CD4-positive, alpha-beta memory T cell (primary cell): ENCODE measurements around the gene CCDC169. TPM values are rescaled to one million over a fixed set of nuclear protein-coding genes. Genes with fewer than 3 reads are reported as not detected.

ENCODE experiments used
- CTCF ChIA-PET: fragments of 350-600 bp; sonication (Branson Sonifier 250); formaldehyde crosslinking; loops from one replicate; lab custom pipeline; 2021; ENCODE audit warnings: inconsistent platforms; ENCODE audit not compliant: partially characterized antibody; lab: Charles Lee
- POLR2A ChIA-PET: fragments of 350-600 bp; sonication (Branson Sonifier 250); formaldehyde crosslinking; loops from one replicate; lab custom pipeline; 2021; ENCODE audit not compliant: partially characterized antibody; lab: Charles Lee
- DNase-seq, 5 donors: peaks; one replicate each; pipeline versions ENCODE4 v3.0.0 to v3.0.0-alpha.2; 2020 to 2022; ENCODE audit warnings: mixed read lengths in 1 of 5
- H3K27ac ChIP-seq: one replicate; pipeline ENCODE4 v1.7.0; 2013; ENCODE audit warnings: low read depth, low read length
- H3K27me3 ChIP-seq: 2 replicates; pipeline ENCODE4 v1.7.0; 2013; ENCODE audit warnings: mild to moderate bottlenecking, low read length, moderate library complexity; ENCODE audit not compliant: insufficient read depth
- H3K36me3 ChIP-seq: 2 replicates; pipeline ENCODE4 v1.7.0; 2013; ENCODE audit warnings: mild to moderate bottlenecking, low read length, moderate library complexity; ENCODE audit not compliant: insufficient read depth
- H3K4me1 ChIP-seq: 2 replicates; pipeline ENCODE4 v1.7.0; 2013; ENCODE audit warnings: mild to moderate bottlenecking, low read length, moderate library complexity; ENCODE audit not compliant: insufficient read depth
- H3K4me3 ChIP-seq, 2 donors: one replicate each; pipeline ENCODE4 v1.7.0; 2013; ENCODE audit warnings: low read length in 2 of 2, mild to moderate bottlenecking in 1 of 2
- H3K9me3 ChIP-seq, 2 donors: one replicate each; pipeline ENCODE4 v1.7.0; 2013; ENCODE audit warnings: low read length in 2 of 2, control low read depth in 1 of 2; ENCODE audit not compliant: control insufficient read depth in 1 of 2
- H3K27ac Mint-ChIP-seq, 7 donors: one replicate each; pipeline ENCODE4 v1.8.0; 2020 to 2021; ENCODE audit warnings: mixed read lengths in 7 of 7, mild to moderate bottlenecking in 6 of 7, inconsistent platforms in 3 of 7, moderate library complexity in 3 of 7
- H3K27me3 Mint-ChIP-seq, 2 donors: one replicate each; pipeline ENCODE4 v1.8.0; 2020 to 2021; ENCODE audit warnings: mixed read lengths in 2 of 2
- H3K36me3 Mint-ChIP-seq, 2 donors: one replicate each; pipeline ENCODE4 v1.8.0; 2020 to 2021; ENCODE audit warnings: mixed read lengths in 2 of 2, inconsistent platforms in 1 of 2, mild to moderate bottlenecking in 1 of 2
- H3K4me1 Mint-ChIP-seq, 4 donors: one replicate each; pipeline ENCODE4 v1.8.0; 2020 to 2021; ENCODE audit warnings: mixed read lengths in 4 of 4, mild to moderate bottlenecking in 1 of 4
- H3K4me3 Mint-ChIP-seq, 8 donors: one replicate each; pipeline ENCODE4 v1.8.0; 2020 to 2021; ENCODE audit warnings: mixed read lengths in 8 of 8, mild to moderate bottlenecking in 7 of 8, moderate library complexity in 6 of 8, inconsistent platforms in 3 of 8
- H3K9me3 Mint-ChIP-seq, 8 donors: one replicate each; pipeline ENCODE4 v1.8.0; 2020 to 2021; ENCODE audit warnings: mixed read lengths in 8 of 8, mild to moderate bottlenecking in 5 of 8, inconsistent platforms in 3 of 8, moderate library complexity in 1 of 8
- intact Hi-C: fragments of 100-400 bp; cut with micrococcal nuclease; formaldehyde crosslinking; loops from one replicate; pipeline ENCODE4 v1.15.1; 2023
- polyA plus RNA-seq, 2 donors: library from polyadenylated mRNA; unstranded; fragments of 300-500 nt; fragmentation: Illumina TruSeq; gene quantifications; one replicate each; pipeline ENCODE4 v1.2.3, GENCODE V29; 2021
- total RNA-seq, 2 experiments: library from RNA; stranded (reverse); gene quantifications; one replicate each; pipeline ENCODE4 v1.2.3, GENCODE V29; 2021

The CCDC169 gene
- total and polyA plus RNA-seq, 4 experiments from 2014 or later: not detected

DNA sequence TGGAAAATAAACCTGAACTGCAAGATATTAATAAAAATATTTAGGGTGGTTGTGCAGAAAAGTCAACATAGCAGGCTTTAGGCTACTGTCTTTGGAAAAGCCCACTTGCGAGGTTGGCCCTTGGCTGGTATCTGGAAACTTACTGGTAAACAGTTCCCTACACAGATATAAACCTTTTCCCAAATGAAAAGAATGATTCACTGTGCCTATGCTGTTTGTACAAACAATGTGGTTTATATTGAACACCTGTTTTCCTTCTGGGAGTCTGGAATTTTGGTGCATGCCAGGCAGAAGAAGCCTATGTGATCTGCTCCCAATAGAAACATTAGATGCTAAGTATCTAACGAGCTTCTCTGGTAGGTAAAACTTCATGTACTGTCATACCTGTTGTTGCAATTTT lies 53.5 kb downstream of the CCDC169 start:
- ChIA-PET POLR2A (no interaction called here), CTCF (no interaction called here)
- H3K27me3 ChIP-seq: no peaks in the 10 kb centered on the region
- H3K27me3 Mint-ChIP-seq: peaks cover 2% of the 10 kb centered on the region in 2 donors
- H3K9me3 Mint-ChIP-seq: peaks cover 0 to 2% (median 0%) of the 10 kb centered on the region in 8 donors
- no peaks in the 10 kb centered on the region for H3K4me1 Mint-ChIP-seq
- no peaks in the 10 kb centered on the region for H3K36me3 ChIP-seq
- H3K4me3 Mint-ChIP-seq: no peak overlapping the region
- H3K9me3 ChIP-seq: no peaks in the 10 kb centered on the region
- no peak overlapping the region for H3K27ac Mint-ChIP-seq
- H3K4me1 ChIP-seq: no peaks in the 10 kb centered on the region
- DNase-seq: no peak
- intact Hi-C loops: no loop called here
- H3K36me3 Mint-ChIP-seq: no peaks in the 10 kb centered on the region
- H3K27ac ChIP-seq: no peak overlapping the region
- no peak overlapping the region for H3K4me3 ChIP-seq

DNA sequence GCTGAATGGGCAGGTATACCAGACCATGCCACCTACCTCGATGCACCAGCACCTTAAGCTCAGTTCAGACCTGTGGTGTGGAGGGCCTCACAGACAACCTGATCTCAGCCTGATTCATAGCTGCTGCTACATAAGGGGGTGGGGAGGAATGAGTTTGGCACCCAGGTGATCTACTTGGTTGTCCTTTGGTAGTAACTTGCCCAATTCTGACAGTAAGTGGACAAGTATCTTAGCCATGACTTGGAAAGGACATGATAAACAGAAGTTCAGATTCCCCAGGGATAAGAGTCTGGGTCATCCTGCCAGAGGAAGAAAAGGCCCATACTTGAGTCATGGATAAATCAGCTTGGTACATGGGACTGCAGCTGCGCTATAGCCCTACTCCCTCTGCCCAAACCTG lies 54.9 kb downstream of the CCDC169 start:
- Histone ChIP-seq H3K27ac (no peak overlapping the region), H3K9me3 (no peaks in the 10 kb centered on the region), H3K36me3 (no peaks in the 10 kb centered on the region), H3K27me3 (no peaks in the 10 kb centered on the region), H3K4me3 (no peak overlapping the region), H3K4me1 (no peaks in the 10 kb centered on the region)
- intact Hi-C loops: no loop called here
- Mint-ChIP-seq H3K4me3 (no peak overlapping the region), H3K9me3 (peaks cover 0 to 2% (median 0%) of the 10 kb centered on the region in 8 donors), H3K4me1 (no peaks in the 10 kb centered on the region), H3K27ac (no peak overlapping the region), H3K27me3 (peaks cover 1 to 2% of the 10 kb centered on the region in 2 donors), H3K36me3 (no peaks in the 10 kb centered on the region)
- DNase-seq: no peak
- ChIA-PET CTCF (no interaction called here), POLR2A (no interaction called here)

DNA sequence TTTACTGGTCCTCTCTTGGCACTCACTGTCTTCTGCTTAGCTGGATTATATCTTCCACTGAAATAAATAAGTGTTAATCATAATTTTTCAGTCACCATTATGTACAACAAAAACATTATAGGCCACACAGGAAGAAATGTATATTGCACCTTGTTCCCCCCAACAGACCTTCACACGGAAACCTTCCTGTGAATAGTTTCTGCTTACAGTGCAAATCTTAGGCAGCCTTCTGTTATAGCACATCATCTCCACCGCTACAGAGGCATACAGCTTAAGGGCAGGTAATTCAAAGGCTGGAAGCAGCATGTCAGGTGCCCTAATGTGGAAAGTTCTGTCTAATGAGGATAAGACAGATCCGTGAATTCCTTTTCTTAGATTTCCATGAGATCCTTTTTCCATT lies 66.4 kb downstream of the CCDC169 start:
- Mint-ChIP-seq H3K27me3 (peaks cover 0 to 1% of the 10 kb centered on the region in 2 donors), H3K9me3 (peaks cover 0 to 15% (median 6%) of the 10 kb centered on the region in 8 donors), H3K27ac (no peak overlapping the region), H3K4me3 (no peak overlapping the region), H3K4me1 (no peaks in the 10 kb centered on the region), H3K36me3 (no peaks in the 10 kb centered on the region)
- POLR2A ChIA-PET: no interaction called here
- H3K27ac ChIP-seq: no peak overlapping the region
- no peak overlapping the region for H3K4me3 ChIP-seq
- H3K36me3 ChIP-seq: no peaks in the 10 kb centered on the region
- no peaks in the 10 kb centered on the region for H3K27me3 ChIP-seq
- no peaks in the 10 kb centered on the region for H3K9me3 ChIP-seq
- intact Hi-C loops: no loop called here
- CTCF ChIA-PET: no interaction called here
- no peaks in the 10 kb centered on the region for H3K4me1 ChIP-seq
- DNase-seq: no peak

DNA sequence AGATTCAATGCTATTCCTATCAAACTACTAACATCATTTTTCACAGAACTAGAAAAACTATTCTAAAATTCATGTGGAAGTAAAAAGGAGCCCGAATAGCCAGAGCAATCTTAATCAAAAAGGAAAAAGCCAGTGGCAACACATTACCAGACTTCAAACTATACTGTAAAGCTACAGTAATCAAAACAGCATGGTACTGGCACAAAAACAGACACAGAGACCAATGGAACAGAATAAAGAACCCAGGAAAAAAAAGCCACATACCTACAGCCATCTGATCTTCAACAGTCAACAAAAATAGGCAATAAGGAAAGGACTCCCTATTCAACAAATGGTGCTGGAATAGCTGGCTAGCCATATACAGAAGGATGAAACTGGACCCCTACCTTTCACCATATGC lies 72.9 kb downstream of the CCDC169 start:
- CTCF ChIA-PET: no interaction called here
- Histone ChIP-seq H3K27me3 (no peaks in the 10 kb centered on the region), H3K4me3 (no peak overlapping the region), H3K4me1 (no peaks in the 10 kb centered on the region), H3K36me3 (no peaks in the 10 kb centered on the region), H3K27ac (no peak overlapping the region), H3K9me3 (no peaks in the 10 kb centered on the region)
- H3K27me3 Mint-ChIP-seq: peaks cover 0 to 2% of the 10 kb centered on the region in 2 donors
- intact Hi-C loops: no loop called here
- no peaks in the 10 kb centered on the region for H3K36me3 Mint-ChIP-seq
- no peak overlapping the region for H3K4me3 Mint-ChIP-seq
- no peak overlapping the region for H3K27ac Mint-ChIP-seq
- DNase-seq: no peak
- no peaks in the 10 kb centered on the region for H3K4me1 Mint-ChIP-seq
- POLR2A ChIA-PET: no interaction called here
- peaks cover 0 to 13% (median 10%) of the 10 kb centered on the region in 8 donors for H3K9me3 Mint-ChIP-seq

DNA sequence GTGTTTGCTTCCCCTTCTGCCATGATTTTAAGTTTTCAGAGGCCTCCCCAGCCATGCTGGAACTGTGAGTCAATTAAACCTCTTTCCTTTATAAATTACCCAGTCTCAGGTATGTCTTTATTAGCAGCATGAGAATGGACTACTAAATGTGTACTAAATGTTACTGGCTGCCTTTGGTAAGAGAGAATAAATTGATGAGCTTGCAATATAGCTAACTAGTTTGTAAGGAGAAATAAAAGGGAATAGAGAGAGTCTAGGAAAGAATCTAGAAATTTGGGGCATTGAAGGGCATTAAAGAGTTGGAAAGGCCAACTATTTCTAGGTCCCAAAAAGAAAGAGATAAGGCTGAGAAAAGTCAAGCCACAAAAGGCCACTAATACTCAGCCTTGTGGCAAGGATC lies 77.7 kb downstream of the CCDC169 start:
- Mint-ChIP-seq H3K4me3 (no peak overlapping the region), H3K9me3 (peaks cover 3 to 14% (median 10%) of the 10 kb centered on the region in 8 donors), H3K27me3 (no peaks in the 10 kb centered on the region), H3K36me3 (no peaks in the 10 kb centered on the region), H3K4me1 (no peaks in the 10 kb centered on the region), H3K27ac (no peak overlapping the region)
- CTCF ChIA-PET: no interaction called here
- H3K27ac ChIP-seq: no peak overlapping the region
- no peak for DNase-seq
- no peak overlapping the region for H3K4me3 ChIP-seq
- no peaks in the 10 kb centered on the region for H3K27me3 ChIP-seq
- intact Hi-C loops: no loop called here
- no peaks in the 10 kb centered on the region for H3K9me3 ChIP-seq
- H3K4me1 ChIP-seq: no peaks in the 10 kb centered on the region
- POLR2A ChIA-PET: no interaction called here
- H3K36me3 ChIP-seq: no peaks in the 10 kb centered on the region

DNA sequence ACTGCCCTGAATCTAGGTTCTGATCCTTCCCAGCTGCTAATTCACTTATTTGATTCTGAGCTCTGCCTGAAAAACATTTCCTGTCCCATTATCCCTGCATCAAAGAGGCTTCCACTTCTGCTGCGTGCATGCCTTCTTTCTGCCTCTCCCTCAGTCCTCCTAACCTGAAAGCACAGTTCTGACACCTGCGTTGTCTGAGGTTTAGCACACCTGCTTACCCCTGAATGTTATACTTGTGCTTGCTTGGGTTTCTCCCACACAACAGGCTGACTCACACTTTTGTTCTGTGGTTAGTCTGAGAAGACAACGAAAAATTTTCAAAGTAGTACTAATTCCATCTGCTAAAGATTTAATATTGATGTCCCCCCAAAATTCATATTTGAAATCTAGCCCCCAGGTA lies 80.2 kb downstream of the CCDC169 start:
- intact Hi-C loops: no loop called here
- Mint-ChIP-seq H3K36me3 (no peaks in the 10 kb centered on the region), H3K27me3 (no peaks in the 10 kb centered on the region), H3K27ac (no peak overlapping the region), H3K4me3 (no peak overlapping the region), H3K9me3 (peaks cover 0 to 6% (median 4%) of the 10 kb centered on the region in 8 donors), H3K4me1 (no peaks in the 10 kb centered on the region)
- H3K9me3 ChIP-seq: no peaks in the 10 kb centered on the region
- ChIA-PET CTCF (no interaction called here), POLR2A (no interaction called here)
- H3K4me3 ChIP-seq: no peak overlapping the region
- H3K27me3 ChIP-seq: no peaks in the 10 kb centered on the region
- no peaks in the 10 kb centered on the region for H3K4me1 ChIP-seq
- DNase-seq: no peak
- H3K27ac ChIP-seq: no peak overlapping the region
- H3K36me3 ChIP-seq: no peaks in the 10 kb centered on the region

DNA sequence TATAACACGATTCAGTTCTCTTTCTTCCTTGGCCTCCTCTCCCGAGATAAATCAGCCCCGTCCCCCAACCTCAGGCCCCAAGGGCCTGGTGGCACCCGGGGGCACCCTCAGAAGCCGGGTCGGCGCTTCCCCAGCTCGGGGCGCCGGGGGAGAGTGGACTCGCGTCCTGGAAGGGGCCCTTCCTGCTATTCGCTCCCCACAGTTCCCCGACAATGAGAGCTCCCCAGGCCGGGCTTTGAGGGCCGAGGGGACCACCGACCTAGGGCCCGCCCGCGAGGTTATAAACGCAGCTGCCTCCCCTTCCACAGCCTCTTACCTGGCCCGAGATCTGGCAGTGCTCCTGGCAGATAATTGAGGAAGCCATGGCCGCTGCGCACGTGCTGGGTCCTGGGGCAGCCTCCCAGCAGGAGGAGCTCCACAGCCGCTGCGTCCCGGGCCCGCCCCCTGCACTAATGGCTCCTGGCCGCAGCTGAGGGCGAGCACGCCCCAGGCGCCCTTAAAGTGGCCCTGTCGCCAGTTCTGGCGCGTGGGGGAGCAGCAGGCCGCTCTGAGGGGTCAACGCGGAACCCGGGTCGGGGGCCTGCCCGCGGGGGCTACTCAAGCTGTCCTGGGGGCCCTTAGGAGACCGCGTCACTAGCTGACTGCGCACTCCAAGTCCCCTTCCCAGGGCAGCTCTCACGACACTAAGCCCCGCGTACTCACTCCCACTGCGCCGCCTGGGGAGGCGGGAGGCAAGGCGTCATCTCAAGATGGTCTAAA lies 83.3 kb downstream of the CCDC169 start, which contains the start of gene SOHLH2:
TSS of gene SOHLH2 (minus strand) at position 394 of the 759 bp plus-strand sequence. CDS start at position 364, 30 bp downstream.
- POLR2A ChIA-PET: no interaction called here
- Mint-ChIP-seq H3K27me3 (peaks cover 0 to 4% of the 10 kb centered on the region in 2 donors), H3K36me3 (no peaks in the 10 kb centered on the region), H3K4me1 (no peaks in the 10 kb centered on the region), H3K4me3 (no peak within 1 kb of the TSS), H3K27ac (no peak within 1 kb of the TSS), H3K9me3 (peaks cover 0 to 14% (median 5%) of the 10 kb centered on the region in 8 donors)
- CTCF ChIA-PET: no interaction called here
- no peak within 1 kb of the TSS for H3K4me3 ChIP-seq
- DNase-seq: no peak
- no peaks in the 10 kb centered on the region for H3K4me1 ChIP-seq
- no peaks in the 10 kb centered on the region for H3K9me3 ChIP-seq
- no peak within 1 kb of the TSS for H3K27ac ChIP-seq
- no peaks in the 10 kb centered on the region for H3K27me3 ChIP-seq
- intact Hi-C loops: no loop called here
- no peaks in the 10 kb centered on the region for H3K36me3 ChIP-seq
